ENCODE results near the gene CSPG5. TPM values are rescaled to one million over a fixed set of nuclear protein-coding genes. Genes with fewer than 3 reads are reported as not detected.
A peak's percentile ranks its signal among the peaks of the same experiment; 100 is the strongest.

CSPG5 gene
- total RNA-seq, 4 donors from 2014 or later = 0.54 to 1.8 (median 0.68) TPM

DNA sequence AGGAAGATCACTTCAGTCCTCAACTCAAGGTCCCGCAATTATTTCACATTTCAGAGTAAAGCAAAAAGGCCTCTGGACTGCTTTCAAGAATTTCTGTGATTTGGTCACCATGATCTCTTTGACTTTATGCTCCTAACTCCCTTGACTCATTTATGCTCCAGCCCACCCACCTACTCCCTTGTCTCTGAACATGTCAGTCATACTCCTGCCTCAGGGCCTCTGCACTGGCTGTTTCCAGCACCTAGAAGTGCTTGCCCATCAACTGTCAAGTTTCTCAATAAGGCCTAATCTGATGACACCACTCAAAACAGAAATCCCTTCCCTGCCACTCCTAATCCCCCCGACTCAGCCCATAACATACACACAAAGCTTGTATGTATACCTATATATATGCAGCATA, 36.1 kb upstream of the CSPG5 start:
- Histone ChIP-seq H3K27ac (no peak overlapping the region), H3K36me3 (peaks cover 10 to 14% of the 10 kb centered on the region in 2 donors), H3K4me3 (replicated peaks in 1 of 3) (no peak overlapping the region), H3K9me3 (no peaks in the 10 kb centered on the region), H3K4me1 (peaks cover 14 to 16% of the 10 kb centered on the region in 2 donors), H3K27me3 (no peaks in the 10 kb centered on the region)
- intact Hi-C loops (cut with DNase I) = no loop called here
- no peak for DNase-seq
- WGBS, 2 donors = 95 to 97% methylated on average over 2 of the region's 2 CpGs
- no peak for TF ChIP-seq POLR2A (IDR thresholded peaks at IDR 0.05)
- TF ChIP-seq, protein P1, sequence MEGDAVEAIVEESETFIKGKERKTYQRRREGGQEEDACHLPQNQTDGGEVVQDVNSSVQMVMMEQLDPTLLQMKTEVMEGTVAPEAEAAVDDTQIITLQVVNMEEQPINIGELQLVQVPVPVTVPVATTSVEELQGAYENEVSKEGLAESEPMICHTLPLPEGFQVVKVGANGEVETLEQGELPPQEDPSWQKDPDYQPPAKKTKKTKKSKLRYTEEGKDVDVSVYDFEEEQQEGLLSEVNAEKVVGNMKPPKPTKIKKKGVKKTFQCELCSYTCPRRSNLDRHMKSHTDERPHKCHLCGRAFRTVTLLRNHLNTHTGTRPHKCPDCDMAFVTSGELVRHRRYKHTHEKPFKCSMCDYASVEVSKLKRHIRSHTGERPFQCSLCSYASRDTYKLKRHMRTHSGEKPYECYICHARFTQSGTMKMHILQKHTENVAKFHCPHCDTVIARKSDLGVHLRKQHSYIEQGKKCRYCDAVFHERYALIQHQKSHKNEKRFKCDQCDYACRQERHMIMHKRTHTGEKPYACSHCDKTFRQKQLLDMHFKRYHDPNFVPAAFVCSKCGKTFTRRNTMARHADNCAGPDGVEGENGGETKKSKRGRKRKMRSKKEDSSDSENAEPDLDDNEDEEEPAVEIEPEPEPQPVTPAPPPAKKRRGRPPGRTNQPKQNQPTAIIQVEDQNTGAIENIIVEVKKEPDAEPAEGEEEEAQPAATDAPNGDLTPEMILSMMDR (IDR thresholded peaks at IDR 0.05) = no peak

DNA sequence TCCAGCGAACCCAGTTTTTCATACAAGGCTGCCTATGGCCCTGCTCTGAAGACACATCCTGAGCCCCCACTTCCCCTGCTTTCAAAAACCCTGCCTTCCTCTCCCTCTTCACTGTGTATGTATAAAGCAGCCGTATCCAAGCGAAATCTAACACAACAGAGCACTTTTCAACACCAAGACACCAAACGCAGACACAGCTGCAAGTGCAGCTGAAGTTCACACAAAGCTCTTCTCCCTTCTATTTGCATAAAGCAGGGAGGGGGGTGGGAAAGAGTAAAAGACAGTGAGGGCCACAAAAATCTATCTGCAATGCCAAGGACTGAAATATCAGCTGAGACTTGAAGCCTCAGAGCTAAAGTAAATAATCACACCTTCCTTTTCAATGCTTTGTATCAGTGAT, 35.1 kb upstream of the CSPG5 start:
- no peaks in the 10 kb centered on the region for H3K9me3 ChIP-seq
- H3K4me3 ChIP-seq (replicated peaks in 1 of 3) = no peak overlapping the region
- peak overlapping the region in 1 of 3 donors; percentile 86 for H3K27ac ChIP-seq
- intact Hi-C loops (cut with DNase I) = no loop called here
- WGBS, 2 donors = 79 to 83% methylated on average over 4 of the region's 4 CpGs
- no peaks in the 10 kb centered on the region for H3K27me3 ChIP-seq
- DNase-seq = no peak
- H3K36me3 ChIP-seq = peaks cover 7 to 8% of the 10 kb centered on the region in 2 donors
- peaks cover 14 to 16% of the 10 kb centered on the region in 2 donors for H3K4me1 ChIP-seq
- TF ChIP-seq, protein P1 (IDR thresholded peaks at IDR 0.05) = no peak
- no peak for TF ChIP-seq POLR2A (IDR thresholded peaks at IDR 0.05)

DNA sequence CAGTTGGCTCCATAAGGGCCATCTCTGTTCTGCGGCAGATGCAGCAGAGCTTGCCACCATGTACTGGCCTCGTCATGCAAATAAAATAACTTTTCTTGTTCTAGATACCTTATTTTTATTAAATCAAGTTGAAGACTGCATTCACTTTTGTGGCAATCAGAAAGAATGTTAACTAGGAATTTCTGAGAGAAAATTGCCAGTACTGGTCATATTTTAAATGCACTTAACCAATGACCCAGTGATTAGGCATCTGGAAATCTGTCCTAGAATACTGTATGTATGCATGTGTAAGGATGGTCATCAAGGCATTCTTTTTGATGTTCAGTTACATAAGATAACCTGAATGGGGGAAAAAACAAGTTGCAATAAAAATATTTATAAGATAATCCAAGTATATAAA, 34.2 kb upstream of the CSPG5 start:
- no peak overlapping the region for H3K4me3 ChIP-seq (replicated peaks in 1 of 3)
- intact Hi-C loops (cut with DNase I) = no loop called here
- no peak for DNase-seq
- H3K27me3 ChIP-seq = no peaks in the 10 kb centered on the region
- TF ChIP-seq, protein P1 (IDR thresholded peaks at IDR 0.05) = no peak
- TF ChIP-seq POLR2A (IDR thresholded peaks at IDR 0.05) = no peak
- H3K4me1 ChIP-seq = peaks cover 14 to 16% of the 10 kb centered on the region in 2 donors
- H3K27ac ChIP-seq = peak overlapping the region; percentile 79 to 95 (median 86)
- peaks cover 7 to 14% of the 10 kb centered on the region in 2 donors for H3K36me3 ChIP-seq
- 90 to 98% methylated on average over 2 of the region's 2 CpGs for WGBS, 2 donors
- H3K9me3 ChIP-seq = no peaks in the 10 kb centered on the region

DNA sequence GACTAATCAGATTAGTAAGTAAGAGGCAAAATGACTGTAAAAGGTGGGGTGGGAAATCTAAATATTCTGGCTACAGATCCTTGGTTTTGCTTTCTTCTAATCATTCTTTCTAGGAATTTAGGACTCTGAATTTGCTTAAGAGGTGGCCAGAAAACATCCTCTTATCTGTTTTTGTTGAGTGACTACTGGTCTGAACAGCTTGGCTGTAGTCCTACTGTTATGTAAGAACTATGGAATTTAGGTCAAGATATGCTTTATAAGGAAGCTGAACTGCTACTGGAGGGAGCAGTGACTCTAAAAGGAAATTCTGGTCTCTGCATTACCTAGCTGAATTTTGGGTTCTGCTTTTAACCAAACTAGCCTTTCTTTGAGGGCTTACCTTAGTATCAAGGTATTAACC, 33.5 kb upstream of the CSPG5 start:
- H3K36me3 ChIP-seq = peaks cover 7 to 18% of the 10 kb centered on the region in 2 donors
- H3K4me3 ChIP-seq (replicated peaks in 1 of 3) = no peak overlapping the region
- intact Hi-C loops (cut with DNase I) = no loop called here
- H3K27me3 ChIP-seq = no peaks in the 10 kb centered on the region
- TF ChIP-seq, protein P1 (IDR thresholded peaks at IDR 0.05) = no peak
- peak in 1 of 2 donors; percentile 54 for TF ChIP-seq POLR2A (IDR thresholded peaks at IDR 0.05)
- H3K4me1 ChIP-seq = peaks cover 14 to 16% of the 10 kb centered on the region in 2 donors
- H3K9me3 ChIP-seq = no peaks in the 10 kb centered on the region
- DNase-seq = no peak
- peak overlapping the region; percentile 79 to 95 (median 86) for H3K27ac ChIP-seq

DNA sequence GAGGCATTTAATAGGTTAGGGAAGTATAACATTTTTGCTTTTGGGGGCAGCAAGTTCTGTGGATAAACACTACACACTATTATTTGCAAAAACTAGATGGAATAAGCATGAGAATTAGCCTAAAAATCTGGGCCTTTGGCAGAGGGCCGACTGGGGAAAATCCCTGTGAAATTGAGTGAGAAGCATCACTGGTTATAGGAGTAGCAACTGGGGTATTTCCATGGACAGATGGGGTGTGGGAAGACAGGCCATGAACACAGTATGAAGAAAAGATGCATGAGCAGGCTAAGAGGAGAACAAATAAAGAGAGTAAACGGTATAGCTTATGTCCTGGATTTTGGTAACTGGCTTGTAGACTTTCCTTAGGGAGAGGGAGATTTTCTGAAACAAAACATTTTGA, 32.9 kb upstream of the CSPG5 start:
- no peak for DNase-seq
- H3K36me3 ChIP-seq = peaks cover 7 to 18% of the 10 kb centered on the region in 2 donors
- peak overlapping the region; percentile 79 to 95 (median 86) for H3K27ac ChIP-seq
- 74 to 77% methylated on average over 2 of the region's 2 CpGs for WGBS, 2 donors
- no peak for TF ChIP-seq POLR2A (IDR thresholded peaks at IDR 0.05)
- TF ChIP-seq, protein P1 (IDR thresholded peaks at IDR 0.05) = no peak
- H3K4me3 ChIP-seq (replicated peaks in 1 of 3) = no peak overlapping the region
- intact Hi-C loops (cut with DNase I) = no loop called here
- peaks cover 14 to 16% of the 10 kb centered on the region in 2 donors for H3K4me1 ChIP-seq
- H3K27me3 ChIP-seq = no peaks in the 10 kb centered on the region
- no peaks in the 10 kb centered on the region for H3K9me3 ChIP-seq
